ENCODE data around the gene CCDC78. TPM values are rescaled to one million over a fixed set of nuclear protein-coding genes. Genes with fewer than 3 reads are reported as not detected.

CCDC78 gene
- total RNA-seq, 1 donor from 2014 or later: 4.9 TPM

DNA sequence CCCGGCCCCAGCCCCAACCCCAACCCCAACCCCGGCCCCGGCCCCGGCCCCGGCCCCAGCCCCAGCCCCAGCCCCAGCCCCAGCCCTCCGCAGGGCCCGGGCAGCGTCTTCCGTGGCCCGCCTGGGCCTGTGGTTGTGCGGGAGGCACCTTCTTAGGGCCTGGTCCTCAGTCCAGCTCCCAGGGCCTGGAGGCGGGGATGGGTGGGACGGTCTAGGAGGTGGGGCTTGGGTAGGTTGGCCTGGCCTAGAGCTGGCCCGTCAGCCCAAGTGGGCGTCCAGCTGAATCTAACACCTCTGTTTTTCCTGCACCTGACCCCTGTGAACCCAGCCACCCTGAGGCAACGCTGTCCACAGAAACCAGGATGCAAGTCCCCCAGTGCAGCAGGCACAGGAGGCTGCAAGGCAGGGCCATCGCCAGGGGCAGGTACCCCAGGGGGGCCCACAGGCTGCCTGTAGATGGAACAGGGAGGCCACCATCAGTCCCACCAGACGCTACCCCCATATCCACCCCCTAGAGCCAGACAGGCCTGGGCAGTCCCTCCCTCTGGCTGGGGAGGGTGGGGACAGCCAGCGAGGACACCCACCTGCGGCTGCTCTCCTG, 43.0 kb upstream of the CCDC78 start:
- TF ChIP-seq, protein P1, sequence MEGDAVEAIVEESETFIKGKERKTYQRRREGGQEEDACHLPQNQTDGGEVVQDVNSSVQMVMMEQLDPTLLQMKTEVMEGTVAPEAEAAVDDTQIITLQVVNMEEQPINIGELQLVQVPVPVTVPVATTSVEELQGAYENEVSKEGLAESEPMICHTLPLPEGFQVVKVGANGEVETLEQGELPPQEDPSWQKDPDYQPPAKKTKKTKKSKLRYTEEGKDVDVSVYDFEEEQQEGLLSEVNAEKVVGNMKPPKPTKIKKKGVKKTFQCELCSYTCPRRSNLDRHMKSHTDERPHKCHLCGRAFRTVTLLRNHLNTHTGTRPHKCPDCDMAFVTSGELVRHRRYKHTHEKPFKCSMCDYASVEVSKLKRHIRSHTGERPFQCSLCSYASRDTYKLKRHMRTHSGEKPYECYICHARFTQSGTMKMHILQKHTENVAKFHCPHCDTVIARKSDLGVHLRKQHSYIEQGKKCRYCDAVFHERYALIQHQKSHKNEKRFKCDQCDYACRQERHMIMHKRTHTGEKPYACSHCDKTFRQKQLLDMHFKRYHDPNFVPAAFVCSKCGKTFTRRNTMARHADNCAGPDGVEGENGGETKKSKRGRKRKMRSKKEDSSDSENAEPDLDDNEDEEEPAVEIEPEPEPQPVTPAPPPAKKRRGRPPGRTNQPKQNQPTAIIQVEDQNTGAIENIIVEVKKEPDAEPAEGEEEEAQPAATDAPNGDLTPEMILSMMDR (conservative IDR thresholded peaks at IDR 0.05; ENCODE audit: low read depth, low read length): no peak
- no peak overlapping the region for H3K4me3 ChIP-seq (ENCODE audit: low read depth, low read length)
- DNase-seq (ENCODE audit: low read depth): no peak

DNA sequence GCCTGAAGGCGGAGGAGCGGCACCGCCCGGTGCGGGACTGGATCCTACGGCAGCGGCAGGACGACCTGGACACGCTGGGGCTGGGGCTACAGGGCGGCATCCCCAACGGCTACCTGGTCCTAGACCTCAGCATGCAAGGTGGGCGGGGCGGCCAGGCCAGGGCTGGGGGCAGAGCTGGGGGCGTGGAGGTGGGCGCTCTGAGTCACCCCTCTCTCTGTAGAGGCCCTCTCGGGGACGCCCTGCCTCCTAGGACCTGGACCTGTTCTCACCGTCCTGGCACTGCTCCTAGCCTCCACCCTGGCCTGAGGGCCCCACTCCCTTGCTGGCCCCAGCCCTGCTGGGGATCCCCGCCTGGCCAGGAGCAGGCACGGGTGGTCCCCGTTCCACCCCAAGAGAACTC, 42.2 kb upstream of the CCDC78 start:
- no peak overlapping the region for H3K4me3 ChIP-seq (ENCODE audit: low read depth, low read length)
- TF ChIP-seq, protein P1 (conservative IDR thresholded peaks at IDR 0.05; ENCODE audit: low read depth, low read length): no peak

DNA sequence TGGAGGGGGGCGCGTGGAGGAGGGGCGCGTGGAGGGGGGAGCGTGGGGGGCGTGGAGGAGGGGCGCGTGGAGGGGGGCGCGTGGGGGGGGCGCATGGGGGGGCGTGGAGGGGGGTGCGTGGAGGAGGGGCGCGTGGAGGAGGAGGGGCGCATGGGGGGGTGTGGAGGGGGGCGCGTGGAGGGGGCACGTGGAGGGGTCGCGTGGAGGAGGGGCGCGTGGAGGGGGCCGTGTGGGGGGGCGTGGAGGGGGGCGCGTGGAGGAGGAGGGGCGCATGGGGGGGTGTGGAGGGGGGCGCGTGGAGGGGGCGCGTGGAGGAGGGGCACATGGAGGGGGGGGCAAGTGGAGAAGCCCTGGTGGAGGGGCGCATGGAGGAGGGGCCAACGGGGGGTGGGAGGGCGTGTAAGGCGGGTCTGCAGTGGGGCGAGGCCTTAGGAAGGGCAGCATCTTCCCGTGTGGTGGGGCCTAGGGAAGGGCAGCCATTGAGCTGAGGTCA, 41.5 kb upstream of the CCDC78 start:
- H3K4me3 ChIP-seq (ENCODE audit: low read depth, low read length): no peak overlapping the region
- TF ChIP-seq, protein P1 (conservative IDR thresholded peaks at IDR 0.05; ENCODE audit: low read depth, low read length): no peak
- no peak for DNase-seq (ENCODE audit: low read depth)

More for the DNA sequence above, 42.2 kb upstream of the CCDC78 start:
- DNase-seq (ENCODE audit: low read depth): no peak

DNA sequence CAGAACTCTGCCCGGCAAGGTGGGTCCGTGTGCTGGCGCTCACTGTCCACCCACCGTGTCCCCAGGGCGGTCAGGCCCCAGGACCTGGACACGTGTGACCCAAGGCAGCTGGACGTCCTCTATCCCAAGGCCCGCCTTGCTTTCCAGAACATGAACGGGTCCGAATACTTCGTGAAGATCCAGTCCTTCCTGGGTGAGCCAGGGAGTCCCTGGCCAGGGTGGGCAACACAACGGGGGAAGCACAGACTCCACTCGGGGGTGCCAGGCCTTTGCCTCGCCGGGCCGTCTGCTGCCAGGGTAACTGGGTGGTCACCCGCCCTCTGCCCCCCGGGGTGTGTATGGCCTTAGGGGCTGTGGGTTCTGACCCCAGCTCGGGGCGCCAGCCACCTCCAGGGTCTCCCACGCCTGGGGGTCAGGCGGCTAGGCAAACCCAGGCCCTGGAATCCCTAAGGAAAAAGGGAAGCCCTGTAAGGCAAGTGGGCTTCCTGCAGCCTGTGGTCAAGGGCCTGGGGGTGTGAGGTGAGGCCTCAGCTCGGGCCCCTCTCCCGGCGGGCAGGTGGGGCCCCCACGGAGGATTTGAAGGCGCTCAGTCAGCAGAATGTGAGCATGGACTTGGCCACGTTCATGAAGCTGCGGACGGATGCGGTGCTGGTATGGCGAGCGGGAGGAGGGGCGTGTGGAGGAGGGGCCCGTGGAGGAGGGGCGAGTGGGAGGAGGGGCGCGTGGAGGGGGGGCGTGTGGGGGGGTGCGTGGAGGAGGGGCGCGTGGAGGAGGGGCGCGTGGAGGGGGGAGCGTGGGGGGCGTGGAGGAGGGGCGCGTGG, 40.8 kb upstream of the CCDC78 start:
- H3K4me3 ChIP-seq (ENCODE audit: low read depth, low read length): no peak overlapping the region
- DNase-seq (ENCODE audit: low read depth): no peak
- TF ChIP-seq, protein P1 (conservative IDR thresholded peaks at IDR 0.05; ENCODE audit: low read depth, low read length): no peak

DNA sequence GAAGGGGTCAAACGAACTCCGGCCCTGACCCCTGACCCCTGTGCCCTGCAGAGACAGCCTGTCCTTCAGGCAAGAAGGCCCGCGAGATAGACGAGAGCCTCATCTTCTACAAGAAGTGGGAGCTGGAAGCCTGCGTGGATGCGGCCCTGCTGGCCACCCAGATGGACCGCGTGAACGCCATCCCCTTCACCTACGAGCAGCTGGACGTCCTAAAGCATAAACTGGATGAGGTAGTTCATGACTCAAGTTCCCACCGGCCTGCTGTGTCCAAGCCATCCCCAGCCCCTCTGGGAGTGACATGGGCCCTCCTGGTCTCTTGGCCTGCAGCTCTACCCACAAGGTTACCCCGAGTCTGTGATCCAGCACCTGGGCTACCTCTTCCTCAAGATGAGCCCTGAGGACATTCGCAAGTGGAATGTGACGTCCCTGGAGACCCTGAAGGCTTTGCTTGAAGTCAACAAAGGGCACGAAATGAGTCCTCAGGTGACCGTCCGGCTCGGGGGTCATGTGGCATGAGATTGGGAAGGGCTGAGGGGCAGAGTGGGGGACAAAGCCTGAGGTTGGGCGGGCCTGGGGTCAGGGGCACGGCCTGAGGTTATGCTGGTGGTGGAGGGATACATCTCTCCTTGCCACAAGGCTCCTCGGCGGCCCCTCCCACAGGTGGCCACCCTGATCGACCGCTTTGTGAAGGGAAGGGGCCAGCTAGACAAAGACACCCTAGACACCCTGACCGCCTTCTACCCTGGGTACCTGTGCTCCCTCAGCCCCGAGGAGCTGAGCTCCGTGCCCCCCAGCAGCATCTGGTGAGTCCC, 40.0 kb upstream of the CCDC78 start:
- no peak overlapping the region for H3K4me3 ChIP-seq (ENCODE audit: low read depth, low read length)
- TF ChIP-seq, protein P1 (conservative IDR thresholded peaks at IDR 0.05; ENCODE audit: low read depth, low read length): no peak
- DNase-seq (ENCODE audit: low read depth): no peak

DNA sequence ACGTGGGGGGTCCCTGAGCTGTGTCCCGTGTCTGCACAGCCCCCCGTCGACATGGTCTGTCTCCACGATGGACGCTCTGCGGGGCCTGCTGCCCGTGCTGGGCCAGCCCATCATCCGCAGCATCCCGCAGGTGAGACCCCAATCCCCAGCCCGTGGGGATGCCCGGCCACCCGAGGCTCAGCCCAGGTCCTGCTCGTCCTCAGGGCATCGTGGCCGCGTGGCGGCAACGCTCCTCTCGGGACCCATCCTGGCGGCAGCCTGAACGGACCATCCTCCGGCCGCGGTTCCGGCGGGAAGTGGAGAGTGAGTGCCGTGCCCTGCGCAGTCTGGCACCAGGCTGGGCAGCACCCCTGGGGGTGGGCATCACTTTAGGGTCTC, 39.2 kb upstream of the CCDC78 start:
- H3K4me3 ChIP-seq (ENCODE audit: low read depth, low read length): no peak overlapping the region
- no peak for DNase-seq (ENCODE audit: low read depth)
- TF ChIP-seq, protein P1 (conservative IDR thresholded peaks at IDR 0.05; ENCODE audit: low read depth, low read length): no peak

Data from epithelial cell of proximal tubule (primary cell).